Measurements from ENCODE around the gene ATP6V1D.
"Not testable (repeated sequence)": the region's sequence is repeated elsewhere in the genome, so short reads cannot be mapped to it uniquely, and the experiment has no call there.

Gene ATP6V1D

DNA sequence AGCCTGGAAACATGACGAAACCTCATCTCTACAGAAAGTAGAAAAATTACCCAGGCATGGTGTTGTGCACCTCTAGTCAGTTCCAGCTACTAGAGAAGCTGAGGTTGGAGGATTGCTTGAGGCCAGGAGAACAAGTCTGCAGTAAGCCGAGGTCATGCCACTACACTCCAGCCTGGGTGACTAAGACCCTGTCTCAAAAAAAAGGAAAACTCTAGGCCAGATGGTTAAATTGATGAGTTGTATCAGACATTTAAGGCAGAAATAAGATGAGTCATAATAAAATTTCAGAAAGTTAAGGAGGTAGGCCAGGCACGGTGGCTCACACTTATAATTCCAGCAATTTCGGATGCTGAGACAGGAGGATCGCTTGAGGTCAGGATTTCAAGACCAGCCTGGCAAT, 11.2 kb upstream of the ATP6V1D start:
- no peak for DNase-seq

DNA sequence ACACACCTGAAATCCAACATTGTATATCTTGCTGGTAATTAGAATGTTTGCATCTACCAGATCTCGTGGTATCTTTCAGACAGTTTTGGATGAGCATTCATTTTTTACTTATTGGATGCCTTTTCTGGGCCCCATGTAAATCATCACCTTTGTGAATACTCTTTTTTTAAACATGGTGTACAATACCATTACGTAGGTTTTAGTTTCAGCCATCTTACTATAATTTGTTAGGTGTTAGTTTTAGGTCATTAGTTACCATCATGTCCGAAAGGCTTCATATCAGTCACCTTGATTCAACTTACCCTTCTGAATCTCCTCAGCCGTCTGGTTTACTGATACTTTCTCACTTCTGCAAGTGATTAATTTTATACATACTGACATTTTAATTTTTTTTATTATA, 5.9 kb upstream of the ATP6V1D start:
- DNase-seq: no peak

- no peak for DNase-seq
These were observed 1.0 kb upstream of the ATP6V1D start for GRCh38 chr14:67360470-67361206.

GRCh38 chr14:67358924-67359774, 455 bp downstream of the ATP6V1D start:
- DNase-seq: no peak

DNA sequence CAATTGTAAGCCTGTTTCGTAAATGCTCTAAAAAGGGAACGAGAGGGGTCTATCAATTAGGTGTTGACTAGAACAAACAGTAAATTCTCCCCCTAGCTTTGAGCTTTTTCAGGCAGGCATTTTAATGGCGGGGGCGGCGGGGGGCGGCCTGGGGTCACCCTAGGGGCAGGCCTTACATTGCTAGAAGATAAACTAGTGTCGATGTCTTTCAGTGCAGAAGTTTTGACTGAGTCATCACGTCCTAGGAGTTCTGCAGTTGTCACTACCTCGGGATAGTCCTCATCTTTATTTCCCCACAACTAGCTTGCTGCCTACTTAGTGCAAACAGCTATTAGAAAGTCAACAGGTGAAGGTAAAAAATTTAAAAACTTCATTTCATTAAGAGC, 1.6 kb downstream of the ATP6V1D start:
- DNase-seq: no peak

GRCh38 chr14:67357186-67357968, 2.2 kb downstream of the ATP6V1D start:
- DNase-seq: no peak

- DNase-seq: no peak
These were observed 7.5 kb downstream of the ATP6V1D start for GRCh38 chr14:67352055-67352454.

- no peak for DNase-seq
These were observed 14.0 kb downstream of the ATP6V1D start for GRCh38 chr14:67345583-67345982.

DNA sequence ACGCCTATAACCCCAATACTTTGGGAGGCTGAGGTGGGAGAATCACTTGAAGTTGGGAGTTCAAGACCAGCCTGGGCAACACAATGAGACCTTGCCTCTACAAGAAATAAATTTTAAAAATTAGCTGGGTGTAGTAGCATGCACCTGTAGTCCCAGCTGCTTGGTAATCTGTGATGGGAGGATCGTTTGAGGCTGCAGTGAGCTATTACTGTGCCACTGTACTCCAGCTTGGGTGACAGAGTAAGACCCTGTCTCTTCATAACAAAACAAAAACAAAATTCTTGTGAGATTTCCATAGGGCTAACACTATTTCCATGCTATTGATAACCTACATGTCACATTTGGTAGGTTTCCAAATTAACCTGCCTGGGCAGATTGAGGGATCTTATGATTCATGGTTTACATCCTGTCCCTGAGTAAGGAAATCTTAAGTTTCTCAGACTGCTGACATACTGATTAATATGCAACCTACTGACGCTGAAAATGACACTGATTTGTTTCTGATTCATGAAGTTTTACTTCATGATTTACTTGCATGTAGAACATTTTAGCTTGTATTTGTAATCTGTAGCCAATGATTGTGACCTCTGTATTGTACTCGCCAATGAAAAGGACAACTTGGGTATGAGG, 15.9 kb downstream of the ATP6V1D start:
- no peak for DNase-seq

DNA sequence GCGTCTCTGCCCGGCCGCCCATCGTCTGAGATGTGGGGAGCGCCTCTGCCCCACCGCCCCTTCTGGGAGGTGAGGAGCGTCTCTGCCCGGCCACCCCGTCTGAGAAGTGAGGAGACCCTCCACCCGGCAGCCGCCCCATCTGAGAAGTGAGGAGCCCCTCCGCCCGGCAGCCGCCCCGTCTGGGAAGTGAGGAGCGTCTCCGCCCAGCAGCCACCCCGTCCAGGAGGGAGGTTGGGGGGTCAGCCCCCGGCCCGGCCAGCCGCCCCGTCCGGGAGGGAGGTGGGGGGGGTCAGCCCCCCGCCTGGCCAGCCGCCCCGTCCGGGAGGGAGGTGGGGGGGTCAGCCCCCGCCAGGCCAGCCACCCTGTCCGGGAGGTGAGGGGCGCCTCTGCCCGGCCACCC, 18.4 kb downstream of the ATP6V1D start:
- not testable (repeated sequence) for DNase-seq

DNA sequence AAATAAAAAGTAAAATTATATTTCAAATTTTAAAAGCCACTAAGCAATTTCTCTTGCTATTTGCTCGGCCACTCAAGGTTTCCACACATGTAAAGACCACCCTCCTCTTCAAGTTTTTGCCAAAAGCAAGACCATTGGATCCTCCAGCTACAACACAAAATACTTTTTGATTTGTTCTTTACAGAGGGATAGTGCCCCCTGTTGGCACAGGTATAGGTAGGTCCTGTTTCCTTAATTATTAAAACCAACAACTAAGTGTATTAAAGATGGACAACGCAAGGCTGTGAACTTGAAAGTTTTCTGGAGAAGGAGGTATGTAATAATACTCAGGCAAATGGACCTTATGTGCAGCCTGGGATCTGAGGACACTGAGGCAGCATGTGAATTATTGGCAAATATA, 23.8 kb downstream of the ATP6V1D start:
- no peak for DNase-seq

GRCh38 chr14:67332468-67332867, 27.1 kb downstream of the ATP6V1D start:
- no peak for DNase-seq

DNA sequence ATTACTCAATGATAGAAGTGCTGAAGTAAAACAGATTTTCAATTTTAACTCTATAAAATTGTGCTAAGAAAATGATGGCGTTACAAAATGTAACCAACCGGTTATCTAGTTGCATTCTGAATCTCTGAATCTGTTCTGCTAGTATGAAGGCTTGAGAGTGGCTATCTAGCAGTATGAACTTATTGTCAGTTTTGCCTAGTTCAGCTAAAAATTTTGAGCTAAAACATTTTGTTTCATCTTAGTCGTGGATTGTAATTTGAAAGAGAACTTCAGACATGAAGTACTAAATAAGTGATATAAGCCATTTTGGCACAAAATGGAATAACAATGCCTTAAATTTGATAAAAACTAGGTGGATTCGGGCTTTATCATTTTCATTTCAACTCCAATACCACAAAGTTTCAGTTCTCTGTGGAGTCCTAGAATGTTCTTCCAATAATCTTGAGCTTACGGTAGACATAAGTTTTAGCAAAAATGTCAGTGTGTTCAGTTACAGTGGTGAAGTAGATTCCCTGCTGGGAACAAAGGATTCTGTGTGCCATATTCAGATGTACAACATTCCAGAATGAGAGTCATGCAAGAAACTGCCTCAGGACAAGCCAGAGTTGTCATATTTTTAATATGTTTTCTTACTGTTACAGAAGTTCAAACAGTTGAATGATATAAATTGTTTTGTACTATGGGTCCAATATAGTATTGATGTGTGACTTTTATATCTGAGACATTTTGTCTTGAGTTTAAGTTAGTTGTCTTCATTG, 28.1 kb downstream of the ATP6V1D start:
- no peak for DNase-seq

DNA sequence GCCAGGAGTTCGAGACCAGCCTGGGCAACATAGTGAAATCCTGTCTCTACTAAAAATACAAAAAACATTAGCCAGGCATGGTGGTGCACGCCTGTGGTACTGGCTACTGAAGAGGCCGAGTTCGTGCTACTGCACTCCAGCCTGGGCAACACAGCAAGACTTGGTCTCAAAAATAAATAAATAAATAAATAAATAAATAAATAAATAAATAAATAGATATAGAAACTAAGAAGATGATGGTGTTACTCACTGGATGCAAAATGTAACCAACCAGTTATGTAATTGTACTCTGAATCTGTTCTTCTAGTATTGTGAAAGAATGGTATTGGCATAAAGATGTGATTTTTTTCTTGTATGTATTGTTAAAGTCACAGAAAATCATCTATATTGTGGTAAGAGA, 29.9 kb downstream of the ATP6V1D start:
- DNase-seq: not testable (repeated sequence)

GRCh38 chr14:67319142-67319541, 40.5 kb downstream of the ATP6V1D start:
- DNase-seq: no peak

DNA sequence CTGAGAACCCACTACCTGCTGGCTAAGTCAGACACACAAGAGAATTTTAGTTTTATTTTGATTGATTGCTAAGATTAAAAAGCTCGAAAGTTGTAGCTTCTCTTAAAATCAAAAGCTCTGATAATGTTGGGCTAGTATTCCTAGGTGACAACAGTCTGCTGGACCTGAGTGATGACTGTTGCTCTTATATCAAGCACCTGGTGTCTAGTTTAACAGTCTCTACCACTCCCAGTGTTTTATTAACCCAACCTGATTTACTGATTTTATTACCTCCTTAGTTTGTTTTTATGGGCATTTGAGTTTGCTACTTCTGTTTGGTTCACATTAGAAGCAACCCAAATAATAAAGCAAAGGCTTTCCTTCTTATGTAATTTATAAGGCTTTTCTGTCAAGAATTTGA, 41.8 kb downstream of the ATP6V1D start:
- no peak for DNase-seq

- no peak for DNase-seq
These were observed 46.5 kb downstream of the ATP6V1D start for GRCh38 chr14:67313153-67313552.

DNA sequence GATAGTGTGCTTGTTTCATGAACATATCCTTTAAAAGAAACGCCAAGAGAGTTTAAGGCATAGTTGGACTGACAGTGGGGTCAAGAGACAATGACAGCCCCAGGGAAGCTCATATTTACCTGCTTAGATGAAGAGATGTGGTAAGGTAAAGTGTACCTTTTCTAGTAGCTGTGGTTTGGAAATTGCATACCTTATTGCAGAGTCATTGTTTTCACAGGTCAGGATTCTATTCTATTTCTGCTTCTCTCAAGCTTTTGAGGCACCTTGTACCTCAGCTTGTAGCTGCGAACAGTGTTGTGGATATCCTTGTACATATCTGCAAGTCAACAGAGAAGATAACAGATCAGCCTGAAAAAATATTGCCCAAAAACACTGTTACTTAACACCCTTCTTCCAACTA, 47.7 kb downstream of the ATP6V1D start:
- no peak for DNase-seq

Measured in C1 segment of cervical spinal cord (tissue), 14 donors.